ENCODE results near the gene ABCA7. TPM values are rescaled to one million over a fixed set of nuclear protein-coding genes. Genes with fewer than 3 reads are reported as not detected.

The ABCA7 gene
- total and polyA plus RNA-seq, 2 of the 8 experiments (the other 6 are each of a cell fraction or from before 2014, with no cell fraction given): 10.4 to 25.6 TPM

GRCh38 chr19:1094978-1095701 is 55.2 kb downstream of the ABCA7 start, which contains the start of gene POLR2E (continued):
- TF ChIP-seq TEAD4 (IDR thresholded peaks at IDR 0.05; ENCODE audit: low read depth, low read length) (peak; percentile 40; the same call in 1 of the 2 replicates), CREB1 (IDR thresholded peaks at IDR 0.05) (peak; percentile 83), SIN3A (conservative IDR thresholded peaks at IDR 0.05 in 1 of 2, IDR thresholded peaks at IDR 0.05 in 1 of 2; ENCODE audit: low read depth in 1 of 2, low read length in 2 of 2) (peak in 1 of 2 experiments; percentile 70; a peak in 2 of 4 replicates), SP4 (IDR thresholded peaks at IDR 0.05; ENCODE audit: low read length) (peak; percentile 99), KDM4A (IDR thresholded peaks at IDR 0.05; ENCODE audit: low read depth, low read length, severe bottlenecking) (no peak), BRCA1 (IDR thresholded peaks at IDR 0.05; ENCODE audit: low read depth, low read length) (peak; percentile 90), ASH2L (IDR thresholded peaks at IDR 0.05; ENCODE audit: low read length) (peak; percentile 63), E2F6 (IDR thresholded peaks at IDR 0.05) (0 out of 2 replicates have a peak, but pooled peaks have one; percentile 16), CHD1 (IDR thresholded peaks at IDR 0.05; ENCODE audit: low read depth, low read length) (no peak), SIX5 (IDR thresholded peaks at IDR 0.05; ENCODE audit: low read depth, low read length) (peak; percentile 83)
